Kidney (tissue), 14 donors: ENCODE measurements around the gene SNAPC4. TPM values are rescaled to one million over a fixed set of nuclear protein-coding genes. Genes with fewer than 3 reads are reported as not detected.
A peak's percentile ranks its signal among the peaks of the same experiment; 100 is the strongest.

Source experiments
- DNase-seq, 5 donors: peaks; one replicate each; pipeline ENCODE4 v3.0.0-alpha.2; 2013 to 2020
- FAIRE-seq: peaks from 2 replicates; lab custom pipeline; 2012; peaks lifted over from hg19 to GRCh38; lab: Jason Lieb, UNC
- H3K27ac ChIP-seq, 2 donors: one replicate each; pipeline ENCODE4 v1.7.0; 2013; ENCODE audit warnings: low read depth in 2 of 2, low read length in 2 of 2, inconsistent platforms in 1 of 2
- H3K27me3 ChIP-seq: one replicate; pipeline ENCODE4 v1.7.1; 2013; ENCODE audit warnings: low read length, inconsistent platforms; ENCODE audit not compliant: control insufficient read depth, insufficient read depth
- H3K36me3 ChIP-seq, 3 donors: one replicate each; pipeline versions ENCODE4 v1.7.0 to v1.7.1; 2013; ENCODE audit warnings: low read length in 3 of 3, control low read depth in 1 of 3, inconsistent platforms in 1 of 3; ENCODE audit not compliant: insufficient read depth in 3 of 3, control insufficient read depth in 2 of 3
- H3K4me1 ChIP-seq, 3 donors: one replicate each; pipeline versions ENCODE4 v1.7.0 to v1.7.1; 2013; ENCODE audit warnings: low read length in 3 of 3, inconsistent platforms in 1 of 3, low read depth in 1 of 3; ENCODE audit not compliant: control insufficient read depth in 2 of 3, insufficient read depth in 2 of 3
- H3K4me3 ChIP-seq, 3 donors: one replicate each; pipeline versions ENCODE4 v1.7.0 to v1.8.1; 2013; ENCODE audit warnings: low read length in 3 of 3, control low read depth in 1 of 3, inconsistent platforms in 1 of 3
- H3K9ac ChIP-seq, 3 donors: one replicate each; pipeline versions ENCODE4 v1.7.0 to v1.7.1; 2013; ENCODE audit warnings: low read length in 3 of 3, control low read depth in 1 of 3, inconsistent platforms in 1 of 3
- H3K9me3 ChIP-seq, 3 donors: one replicate each; pipeline versions ENCODE4 v1.7.0 to v1.7.1; 2013; ENCODE audit warnings: low read length in 3 of 3, control low read depth in 1 of 3, inconsistent platforms in 1 of 3; ENCODE audit not compliant: control insufficient read depth in 2 of 3, insufficient read depth in 1 of 3
- intact Hi-C: fragments of 100-400 bp; cut with DNase I; formaldehyde crosslinking; loops from one replicate; pipeline ENCODE4 v1.11.1; 2022
- polyA plus RNA-seq: library from polyadenylated mRNA; stranded (reverse); fragments of 350-450 nt; fragmentation: Illumina TruSeq; extraction: RNeasy Lipid Tissue Mini Kit (QIAGEN cat#74804); gene quantifications from one replicate; pipeline ENCODE4 v1.2.3, GENCODE V29; 2014; ENCODE audit warnings: low read depth, low replicate concordance; ENCODE audit not compliant: insufficient read depth
- total RNA-seq: library from RNA; stranded (reverse); fragmentation: NEBNext Ultra II Directional; extraction: Animal tissue kit (Norgen Biotek cat#: 25700); gene quantifications from one replicate; pipeline ENCODE4 v1.2.1, GENCODE V29; 2021
- TF ChIP-seq, protein P1 (sequence below): IDR thresholded peaks from 3 replicates; pipeline ENCODE4 v1.5.1; 2012; ENCODE audit warnings: mild to moderate bottlenecking, moderate library complexity, borderline replicate concordance; ENCODE audit not compliant: insufficient read depth; ENCODE audit errors: extremely low read depth
- donor health status: control.
- donor health status: control.
- donor health status: control.
- donor health status: control.
- donor health status: control.
- donor health status: DM: yes; HTN: yes; CAD: no.
- donor health status: Normal renal cell carcinoma (clear cell type).

Gene SNAPC4
- total and polyA plus RNA-seq, 2 donors from 2014 or later, result 3.2 to 11.0 TPM

- Histone ChIP-seq H3K27ac (no peak within 1 kb of the TSS), H3K4me1 (peaks cover 0 to 13% (median 3%) of the 10 kb centered on the region in 3 donors), H3K36me3 (no peaks in the 10 kb centered on the region), H3K27me3 (no peaks in the 10 kb centered on the region), H3K9ac (no peak within 1 kb of the TSS), H3K4me3 (no peak within 1 kb of the TSS), H3K9me3 (no peaks in the 10 kb centered on the region)
- DNase-seq, result peak in 2 of 5 donors; percentile 55 to 59
- TF ChIP-seq, protein P1, sequence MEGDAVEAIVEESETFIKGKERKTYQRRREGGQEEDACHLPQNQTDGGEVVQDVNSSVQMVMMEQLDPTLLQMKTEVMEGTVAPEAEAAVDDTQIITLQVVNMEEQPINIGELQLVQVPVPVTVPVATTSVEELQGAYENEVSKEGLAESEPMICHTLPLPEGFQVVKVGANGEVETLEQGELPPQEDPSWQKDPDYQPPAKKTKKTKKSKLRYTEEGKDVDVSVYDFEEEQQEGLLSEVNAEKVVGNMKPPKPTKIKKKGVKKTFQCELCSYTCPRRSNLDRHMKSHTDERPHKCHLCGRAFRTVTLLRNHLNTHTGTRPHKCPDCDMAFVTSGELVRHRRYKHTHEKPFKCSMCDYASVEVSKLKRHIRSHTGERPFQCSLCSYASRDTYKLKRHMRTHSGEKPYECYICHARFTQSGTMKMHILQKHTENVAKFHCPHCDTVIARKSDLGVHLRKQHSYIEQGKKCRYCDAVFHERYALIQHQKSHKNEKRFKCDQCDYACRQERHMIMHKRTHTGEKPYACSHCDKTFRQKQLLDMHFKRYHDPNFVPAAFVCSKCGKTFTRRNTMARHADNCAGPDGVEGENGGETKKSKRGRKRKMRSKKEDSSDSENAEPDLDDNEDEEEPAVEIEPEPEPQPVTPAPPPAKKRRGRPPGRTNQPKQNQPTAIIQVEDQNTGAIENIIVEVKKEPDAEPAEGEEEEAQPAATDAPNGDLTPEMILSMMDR, result no peak
- FAIRE-seq, result no peak
- intact Hi-C loops, result no loop called here
These were observed 26.4 kb downstream of the SNAPC4 start, which contains the start of gene CARD9 for GRCh38 chr9:136373300-136374182. CARD9 (minus strand) TSS chr9:136373669; CDS start chr9:136372078, 1,591 bp downstream.

- Histone ChIP-seq H3K9me3 (no peaks in the 10 kb centered on the region), H3K27ac (peak overlapping the region in 1 of 2 donors; percentile 22), H3K4me1 (peaks cover 0 to 13% (median 3%) of the 10 kb centered on the region in 3 donors), H3K4me3 (no peak overlapping the region), H3K36me3 (no peaks in the 10 kb centered on the region), H3K9ac (no peak overlapping the region), H3K27me3 (no peaks in the 10 kb centered on the region)
- intact Hi-C loops, result no loop called here
- TF ChIP-seq, protein P1, result no peak
- FAIRE-seq, result no peak
- DNase-seq, result peak; percentile 86 to 95 (median 88)
These were observed 27.2 kb downstream of the SNAPC4 start for GRCh38 chr9:136372561-136373299.

GRCh38 chr9:136372006-136372405 lies 28.0 kb downstream of the SNAPC4 start:
- Histone ChIP-seq H3K27me3 (no peaks in the 10 kb centered on the region), H3K36me3 (no peaks in the 10 kb centered on the region), H3K9ac (no peak overlapping the region), H3K4me3 (no peak overlapping the region), H3K4me1 (peaks cover 0 to 13% (median 3%) of the 10 kb centered on the region in 3 donors), H3K27ac (peak overlapping the region; percentile 22 to 41), H3K9me3 (no peaks in the 10 kb centered on the region)
- DNase-seq (no peak), FAIRE-seq (no peak)
- intact Hi-C loops, result no loop called here
- TF ChIP-seq, protein P1, result no peak
